Activated T-helper 17 cell treated with anti-CD3 and anti-CD28 coated beads, Interleukin-2, amount 50 U/mL, for 72 hours (primary cell): ENCODE results near the gene KRT83. TPM values are rescaled to one million over a fixed set of nuclear protein-coding genes. Genes with fewer than 3 reads are reported as not detected.

ENCODE experiments used
- ATAC-seq: fragments of 150-1000 bp; cut with Tn5 transposase; replicated peaks from 2 replicates; pipeline ENCODE4 v1.10.0; 2021; ENCODE audit warnings: mild to moderate bottlenecking, moderate library complexity
- H3K27ac Mint-ChIP-seq: one replicate; pipeline ENCODE4 v1.8.0; 2022; ENCODE audit warnings: mixed read lengths
- H3K27me3 Mint-ChIP-seq: one replicate; pipeline ENCODE4 v1.8.0; 2022; ENCODE audit warnings: mixed read lengths
- H3K36me3 Mint-ChIP-seq: one replicate; pipeline ENCODE4 v1.8.0; 2022; ENCODE audit warnings: low read depth, mild to moderate bottlenecking, mixed read lengths
- H3K4me1 Mint-ChIP-seq: one replicate; pipeline ENCODE4 v1.8.0; 2022; ENCODE audit warnings: mixed read lengths
- H3K4me3 Mint-ChIP-seq: one replicate; pipeline ENCODE4 v1.8.0; 2022; ENCODE audit warnings: mild to moderate bottlenecking, mixed read lengths
- H3K9me3 Mint-ChIP-seq: one replicate; pipeline ENCODE4 v1.8.0; 2022; ENCODE audit warnings: mixed read lengths
- total RNA-seq, 2 donors: library from RNA; stranded (reverse); gene quantifications; one replicate each; pipeline ENCODE4 v1.2.3, GENCODE V29; 2022

Gene KRT83
- not detected for total RNA-seq

- Mint-ChIP-seq H3K27me3 (peaks cover 27% of the 10 kb centered on the region), H3K4me3 (no peak within 1 kb of the TSS), H3K36me3 (no peaks in the 10 kb centered on the region), H3K27ac (no peak within 1 kb of the TSS), H3K9me3 (no peaks in the 10 kb centered on the region), H3K4me1 (no peaks in the 10 kb centered on the region)
- no peak for ATAC-seq
These were observed at the start of gene KRT83 for GRCh38 chr12:52320784-52321400. Gene KRT83 (minus strand): TSS chr12:52321398. CDS start chr12:52321335, 63 bp downstream.

DNA sequence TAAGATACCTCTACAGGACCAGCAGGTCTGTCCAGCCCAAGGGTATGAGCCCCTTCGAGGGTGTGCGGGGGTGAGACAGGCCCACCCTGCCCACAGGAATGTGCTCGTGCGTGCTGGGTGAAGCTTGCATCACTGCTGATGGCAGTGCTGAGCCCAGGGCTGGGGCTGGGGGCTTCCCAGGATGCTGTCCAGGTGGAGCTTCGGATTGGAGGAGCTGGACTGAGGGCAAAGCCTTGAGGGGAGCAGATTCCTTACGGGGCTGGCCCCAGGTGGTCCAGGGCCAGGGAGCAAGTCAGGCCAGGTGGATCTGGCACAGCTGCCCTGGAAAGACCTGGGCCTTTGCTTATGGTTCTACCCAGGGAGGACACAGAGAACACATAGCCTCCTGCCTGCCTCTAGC lies 48.6 kb upstream of the KRT83 start:
- H3K9me3 Mint-ChIP-seq = no peaks in the 10 kb centered on the region
- H3K27me3 Mint-ChIP-seq = peaks cover 20% of the 10 kb centered on the region
- H3K4me1 Mint-ChIP-seq = no peaks in the 10 kb centered on the region
- no peak overlapping the region for H3K4me3 Mint-ChIP-seq
- no peak overlapping the region for H3K27ac Mint-ChIP-seq
- no peak for ATAC-seq
- H3K36me3 Mint-ChIP-seq = no peaks in the 10 kb centered on the region

GRCh38 chr12:52369211-52369610 lies 48.0 kb upstream of the KRT83 start:
- no peak overlapping the region for H3K27ac Mint-ChIP-seq
- no peak for ATAC-seq
- H3K27me3 Mint-ChIP-seq = peaks cover 20% of the 10 kb centered on the region
- H3K36me3 Mint-ChIP-seq = no peaks in the 10 kb centered on the region
- H3K4me3 Mint-ChIP-seq = no peak overlapping the region
- H3K9me3 Mint-ChIP-seq = no peaks in the 10 kb centered on the region
- no peaks in the 10 kb centered on the region for H3K4me1 Mint-ChIP-seq

- Mint-ChIP-seq H3K9me3 (no peaks in the 10 kb centered on the region), H3K4me1 (no peaks in the 10 kb centered on the region), H3K27ac (no peak overlapping the region), H3K4me3 (no peak overlapping the region), H3K36me3 (no peaks in the 10 kb centered on the region), H3K27me3 (peaks cover 20% of the 10 kb centered on the region)
- ATAC-seq = no peak
These were observed 47.3 kb upstream of the KRT83 start for GRCh38 chr12:52368508-52368907.

- Mint-ChIP-seq H3K27ac (no peak overlapping the region), H3K4me3 (no peak overlapping the region), H3K4me1 (no peaks in the 10 kb centered on the region), H3K36me3 (no peaks in the 10 kb centered on the region), H3K9me3 (no peaks in the 10 kb centered on the region), H3K27me3 (peaks cover 20% of the 10 kb centered on the region)
- no peak for ATAC-seq
These were observed 46.7 kb upstream of the KRT83 start for GRCh38 chr12:52367876-52368275.

- Mint-ChIP-seq H3K4me3 (no peak within 1 kb of the TSS), H3K27me3 (peaks cover 19% of the 10 kb centered on the region), H3K4me1 (no peaks in the 10 kb centered on the region), H3K36me3 (no peaks in the 10 kb centered on the region), H3K27ac (no peak within 1 kb of the TSS), H3K9me3 (no peaks in the 10 kb centered on the region)
- ATAC-seq = no peak
These were observed 45.7 kb upstream of the KRT83 start, which contains the start of gene KRT85 for GRCh38 chr12:52366738-52367485. Gene KRT85 (minus strand): TSS chr12:52367481. CDS start chr12:52367405, 76 bp downstream.

- Mint-ChIP-seq H3K36me3 (no peaks in the 10 kb centered on the region), H3K9me3 (no peaks in the 10 kb centered on the region), H3K27me3 (peaks cover 10% of the 10 kb centered on the region), H3K4me3 (no peak overlapping the region), H3K4me1 (no peaks in the 10 kb centered on the region), H3K27ac (no peak overlapping the region)
- ATAC-seq = no peak
These were observed 43.8 kb upstream of the KRT83 start for GRCh38 chr12:52364901-52365489.

GRCh38 chr12:52364061-52364460 lies 42.9 kb upstream of the KRT83 start:
- Mint-ChIP-seq H3K9me3 (no peaks in the 10 kb centered on the region), H3K27ac (no peak overlapping the region), H3K27me3 (peaks cover 7% of the 10 kb centered on the region), H3K4me1 (no peaks in the 10 kb centered on the region), H3K4me3 (no peak overlapping the region), H3K36me3 (no peaks in the 10 kb centered on the region)
- ATAC-seq = no peak

DNA sequence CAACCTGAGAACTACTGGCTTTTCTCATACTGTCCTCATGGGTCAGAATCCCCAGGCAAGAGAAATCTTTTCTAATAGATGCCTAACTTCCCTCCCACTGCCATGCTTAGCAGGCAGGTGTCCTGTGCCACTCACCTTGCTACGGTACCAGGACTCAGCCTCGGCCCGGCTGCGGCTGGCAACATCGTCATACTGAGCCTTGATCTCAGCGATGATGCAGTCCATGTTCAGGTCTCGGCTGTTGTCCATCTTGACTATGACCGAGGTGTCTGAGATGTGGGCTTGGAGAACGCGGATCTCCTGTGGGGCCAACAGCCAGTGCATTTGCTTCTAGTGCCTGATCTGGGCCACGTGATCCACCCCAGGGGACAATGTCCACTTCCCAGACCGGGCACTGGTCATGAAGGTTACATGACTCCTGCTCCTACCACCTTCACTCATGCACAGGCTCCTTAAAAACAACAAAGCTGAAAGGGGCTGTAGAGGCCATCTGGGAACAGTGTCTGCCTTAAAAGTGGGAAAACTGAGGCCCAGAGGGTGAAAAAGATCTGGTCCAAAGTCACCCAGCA lies 42.0 kb upstream of the KRT83 start:
- ATAC-seq = no peak

GRCh38 chr12:52362118-52362726 lies 41.0 kb upstream of the KRT83 start:
- no peak overlapping the region for H3K27ac Mint-ChIP-seq
- no peaks in the 10 kb centered on the region for H3K9me3 Mint-ChIP-seq
- peaks cover 4% of the 10 kb centered on the region for H3K27me3 Mint-ChIP-seq
- no peak for ATAC-seq
- no peaks in the 10 kb centered on the region for H3K4me1 Mint-ChIP-seq
- no peaks in the 10 kb centered on the region for H3K36me3 Mint-ChIP-seq
- H3K4me3 Mint-ChIP-seq = no peak overlapping the region

More for the DNA sequence above, 42.0 kb upstream of the KRT83 start:
- peaks cover 4% of the 10 kb centered on the region for H3K27me3 Mint-ChIP-seq
- H3K4me3 Mint-ChIP-seq = no peak overlapping the region
- no peak overlapping the region for H3K27ac Mint-ChIP-seq
- H3K4me1 Mint-ChIP-seq = no peaks in the 10 kb centered on the region
- H3K36me3 Mint-ChIP-seq = no peaks in the 10 kb centered on the region
- no peaks in the 10 kb centered on the region for H3K9me3 Mint-ChIP-seq

GRCh38 chr12:52361553-52361952 lies 40.4 kb upstream of the KRT83 start:
- H3K4me3 Mint-ChIP-seq = no peak overlapping the region
- peaks cover 4% of the 10 kb centered on the region for H3K27me3 Mint-ChIP-seq
- H3K4me1 Mint-ChIP-seq = no peaks in the 10 kb centered on the region
- H3K27ac Mint-ChIP-seq = no peak overlapping the region
- H3K9me3 Mint-ChIP-seq = no peaks in the 10 kb centered on the region
- H3K36me3 Mint-ChIP-seq = no peaks in the 10 kb centered on the region
- ATAC-seq = no peak

- H3K27me3 Mint-ChIP-seq = peaks cover 4% of the 10 kb centered on the region
- H3K36me3 Mint-ChIP-seq = no peaks in the 10 kb centered on the region
- H3K4me1 Mint-ChIP-seq = no peaks in the 10 kb centered on the region
These were observed 39.6 kb upstream of the KRT83 start for GRCh38 chr12:52360663-52361271.

GRCh38 chr12:52360106-52360662 lies 39.0 kb upstream of the KRT83 start:
- ATAC-seq = no peak
- H3K4me3 Mint-ChIP-seq = no peak overlapping the region
- H3K27me3 Mint-ChIP-seq = peaks cover 4% of the 10 kb centered on the region
- H3K27ac Mint-ChIP-seq = no peak overlapping the region
- H3K4me1 Mint-ChIP-seq = no peaks in the 10 kb centered on the region
- H3K9me3 Mint-ChIP-seq = no peaks in the 10 kb centered on the region
- no peaks in the 10 kb centered on the region for H3K36me3 Mint-ChIP-seq

More at GRCh38 chr12:52360663-52361271, 39.6 kb upstream of the KRT83 start:
- no peaks in the 10 kb centered on the region for H3K9me3 Mint-ChIP-seq
- no peak overlapping the region for H3K4me3 Mint-ChIP-seq
- ATAC-seq = no peak
- H3K27ac Mint-ChIP-seq = no peak overlapping the region

DNA sequence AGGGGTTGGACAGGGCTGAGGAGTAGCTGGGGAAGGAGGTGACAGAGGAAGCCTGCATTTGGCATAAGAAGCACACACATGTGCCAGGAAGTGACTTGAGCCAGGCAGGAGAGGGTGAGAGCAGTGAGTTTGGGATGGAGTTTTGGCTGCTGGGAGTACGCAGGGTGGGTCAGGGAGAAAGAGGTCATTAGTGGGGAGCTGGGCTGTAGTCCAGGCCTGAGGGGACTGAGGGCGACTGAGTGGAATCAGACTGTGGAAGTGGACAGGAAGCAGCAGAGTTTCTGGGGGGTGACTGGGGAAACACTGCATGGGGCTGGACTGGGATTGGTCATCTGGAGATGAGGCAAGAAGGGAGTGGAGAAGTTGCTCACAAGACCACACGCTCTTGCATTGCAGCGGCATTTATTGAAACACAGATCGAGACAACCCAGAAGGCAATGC lies 38.4 kb upstream of the KRT83 start:
- no peaks in the 10 kb centered on the region for H3K4me1 Mint-ChIP-seq
- no peaks in the 10 kb centered on the region for H3K9me3 Mint-ChIP-seq
- H3K36me3 Mint-ChIP-seq = no peaks in the 10 kb centered on the region
- no peak for ATAC-seq
- H3K4me3 Mint-ChIP-seq = no peak overlapping the region
- H3K27ac Mint-ChIP-seq = peak overlapping the region; percentile 13
- H3K27me3 Mint-ChIP-seq = peaks cover 4% of the 10 kb centered on the region
